Astrocyte of the spinal cord (primary cell): ENCODE results near the gene NEURL1B.
"Not testable (repeated sequence)": the region's sequence is repeated elsewhere in the genome, so short reads cannot be mapped to it uniquely, and the experiment has no call there.

Experiments used
- DNase-seq: peaks from one replicate; pipeline ENCODE4 v3.0.0; 2011; ENCODE audit warnings: low read depth, low spot score
- H3K4me3 ChIP-seq: 2 replicates; pipeline ENCODE4 v1.5.1; 2011; ENCODE audit warnings: low read depth, mild to moderate bottlenecking, low read length, moderate library complexity
- in situ Hi-C: cut with HindIII; loops from 2 replicates; pipeline ENCODE4 v1.10.0; 2017; ENCODE audit warnings: low sequenced_read_pairs
- TF ChIP-seq, protein P1 (sequence below): IDR thresholded peaks from 2 replicates; pipeline ENCODE4 v1.5.1; 2012; ENCODE audit warnings: low read depth, mild to moderate bottlenecking, low read length, inconsistent platforms

The NEURL1B gene

GRCh38 chr5:172648755-172649154, 7.7 kb downstream of the NEURL1B start:
- TF ChIP-seq, protein P1, sequence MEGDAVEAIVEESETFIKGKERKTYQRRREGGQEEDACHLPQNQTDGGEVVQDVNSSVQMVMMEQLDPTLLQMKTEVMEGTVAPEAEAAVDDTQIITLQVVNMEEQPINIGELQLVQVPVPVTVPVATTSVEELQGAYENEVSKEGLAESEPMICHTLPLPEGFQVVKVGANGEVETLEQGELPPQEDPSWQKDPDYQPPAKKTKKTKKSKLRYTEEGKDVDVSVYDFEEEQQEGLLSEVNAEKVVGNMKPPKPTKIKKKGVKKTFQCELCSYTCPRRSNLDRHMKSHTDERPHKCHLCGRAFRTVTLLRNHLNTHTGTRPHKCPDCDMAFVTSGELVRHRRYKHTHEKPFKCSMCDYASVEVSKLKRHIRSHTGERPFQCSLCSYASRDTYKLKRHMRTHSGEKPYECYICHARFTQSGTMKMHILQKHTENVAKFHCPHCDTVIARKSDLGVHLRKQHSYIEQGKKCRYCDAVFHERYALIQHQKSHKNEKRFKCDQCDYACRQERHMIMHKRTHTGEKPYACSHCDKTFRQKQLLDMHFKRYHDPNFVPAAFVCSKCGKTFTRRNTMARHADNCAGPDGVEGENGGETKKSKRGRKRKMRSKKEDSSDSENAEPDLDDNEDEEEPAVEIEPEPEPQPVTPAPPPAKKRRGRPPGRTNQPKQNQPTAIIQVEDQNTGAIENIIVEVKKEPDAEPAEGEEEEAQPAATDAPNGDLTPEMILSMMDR = no peak
- DNase-seq = no peak
- H3K4me3 ChIP-seq = no peak overlapping the region
- in situ Hi-C loops = no loop called here

DNA sequence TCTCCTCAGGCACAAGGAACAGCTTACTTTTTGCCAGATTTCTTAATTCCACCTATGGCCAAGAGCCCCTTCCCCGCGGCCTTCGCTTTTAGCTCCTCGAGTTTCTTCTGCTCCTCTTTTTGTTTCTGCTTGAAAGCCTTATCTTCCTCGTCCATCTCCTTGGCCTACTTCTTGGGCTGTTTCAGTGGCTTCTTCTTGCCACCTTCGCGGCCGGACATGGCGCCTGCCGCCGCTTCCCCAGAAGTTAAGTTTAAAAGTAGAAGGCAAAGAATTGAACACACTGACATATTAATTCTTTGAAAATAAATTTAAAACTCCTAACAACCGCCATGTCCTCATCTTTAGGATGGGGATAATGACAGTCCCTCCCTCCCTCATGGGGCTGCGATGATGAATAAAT, 15.4 kb downstream of the NEURL1B start:
- in situ Hi-C loops, DNase-seq, H3K4me3 ChIP-seq: not testable (repeated sequence)

- in situ Hi-C loops, DNase-seq, H3K4me3 ChIP-seq: not testable (repeated sequence)
Measured at GRCh38 chr5:172657524-172658233, 16.6 kb downstream of the NEURL1B start.

DNA sequence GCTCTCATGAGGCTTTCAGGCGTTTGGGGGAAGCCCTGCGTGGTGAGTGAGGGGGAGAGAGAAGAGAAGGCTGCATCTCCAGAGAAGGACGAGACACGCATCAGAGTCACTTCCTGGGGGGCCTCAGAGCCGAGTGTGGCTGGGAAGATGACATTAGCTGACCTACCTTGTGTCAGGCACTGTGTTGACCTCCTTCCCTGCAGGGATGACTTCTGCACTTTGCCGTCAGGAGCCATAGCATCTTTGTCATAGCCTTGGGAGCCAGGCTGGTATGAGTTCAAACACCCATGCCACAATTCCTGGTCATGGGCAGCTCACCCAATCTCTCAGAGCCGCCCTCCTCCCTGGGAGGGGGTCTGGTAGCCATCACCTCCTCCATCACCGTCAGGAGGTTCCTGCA, 17.3 kb downstream of the NEURL1B start:
- TF ChIP-seq, protein P1 = no peak
- H3K4me3 ChIP-seq = no peak overlapping the region
- in situ Hi-C loops = no loop called here
- no peak for DNase-seq

DNA sequence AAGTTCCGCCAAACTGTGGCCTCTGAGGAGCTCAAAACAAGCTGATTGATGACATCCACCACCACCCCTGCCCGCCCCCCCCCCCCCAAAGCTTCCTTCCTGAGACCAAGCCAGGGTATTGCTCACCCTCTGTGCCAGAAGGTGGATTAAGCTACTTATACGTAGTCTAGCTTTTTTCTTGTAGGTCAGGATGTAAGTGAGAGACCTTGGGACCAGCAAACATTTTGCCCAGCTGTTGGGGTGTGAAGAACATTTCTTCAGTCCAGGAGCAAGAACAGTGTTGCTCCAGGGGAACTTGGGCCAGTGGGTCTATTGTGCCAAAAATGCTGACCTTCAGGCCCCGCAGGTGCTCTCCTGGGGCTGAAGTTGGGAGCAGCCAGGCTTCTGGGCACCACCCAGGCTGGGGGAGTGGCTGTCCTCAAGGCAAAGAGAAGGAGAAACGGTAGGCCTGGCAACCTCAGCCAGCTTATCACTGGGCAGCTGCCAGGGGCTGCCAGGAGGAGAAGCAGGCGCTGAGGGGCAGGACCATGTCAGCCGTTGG, 18.0 kb downstream of the NEURL1B start:
- no peak overlapping the region for H3K4me3 ChIP-seq
- TF ChIP-seq, protein P1 = no peak
- in situ Hi-C loops = no loop called here
- no peak for DNase-seq

DNA sequence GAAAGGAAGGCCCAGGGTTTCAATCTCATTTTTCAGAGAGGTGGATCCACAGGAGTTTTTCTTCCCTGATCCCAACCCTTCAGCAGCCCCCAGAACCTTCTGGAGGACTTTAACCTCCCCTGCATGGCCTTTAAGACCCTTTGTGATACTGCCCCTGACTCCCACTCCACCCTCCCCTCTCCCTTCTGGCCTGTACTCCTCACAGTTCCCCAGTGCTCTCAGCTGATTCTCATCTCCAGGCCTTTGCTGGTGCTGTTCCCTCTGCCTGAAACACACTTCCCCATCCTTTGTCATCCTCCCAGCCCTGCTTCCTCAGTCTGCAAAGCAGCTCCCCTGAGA, 18.5 kb downstream of the NEURL1B start:
- in situ Hi-C loops = no loop called here
- no peak overlapping the region for H3K4me3 ChIP-seq
- TF ChIP-seq, protein P1 = no peak
- no peak for DNase-seq

GRCh38 chr5:172659909-172660628, 19.0 kb downstream of the NEURL1B start:
- in situ Hi-C loops = no loop called here
- TF ChIP-seq, protein P1 = no peak
- DNase-seq = peak; percentile 64
- H3K4me3 ChIP-seq = no peak overlapping the region
